BJ (cell line): ENCODE data around the gene CLIP3. TPM values are rescaled to one million over a fixed set of nuclear protein-coding genes. Genes with fewer than 3 reads are reported as not detected.
A peak's percentile ranks its signal among the peaks of the same experiment; 100 is the strongest.

Experiments
- CTCF ChIA-PET: fragments of 350-600 bp; formaldehyde crosslinking; extraction: SDS; loops from one replicate; lab custom pipeline; 2021; ENCODE audit warnings: antibody characterized with exemption, inconsistent platforms; lab: Yijun Ruan, JAX
- POLR2A ChIA-PET: fragments of 300-600 bp; sonication (Branson Sonifier 250); formaldehyde crosslinking; extraction: SDS; loops from one replicate; lab custom pipeline; 2021; ENCODE audit warnings: antibody characterized with exemption; lab: Charles Lee
- DNase-seq: peaks from one replicate; pipeline ENCODE4 v3.0.0-alpha.2; 2011; ENCODE audit warnings: low read depth
- H3K27me3 ChIP-seq: 2 replicates; pipeline ENCODE4 v1.6.0; 2011; ENCODE audit warnings: low read length; ENCODE audit not compliant: control insufficient read depth, insufficient read depth
- H3K36me3 ChIP-seq: 2 replicates; pipeline ENCODE4 v1.5.1; 2011; ENCODE audit warnings: low read length; ENCODE audit not compliant: control insufficient read depth, insufficient read depth
- H3K4me3 ChIP-seq: 2 replicates; pipeline ENCODE4 v1.5.1; 2011; ENCODE audit warnings: low read depth, mild to moderate bottlenecking, control low read depth, low read length
- CTCF ChIP-seq: IDR thresholded peaks from 2 replicates; pipeline ENCODE4 v1.5.1; 2011; ENCODE audit warnings: low read depth, mild to moderate bottlenecking, control low read depth, inconsistent platforms, low read length, moderate library complexity; ENCODE audit not compliant: insufficient read depth
- polyA plus RNA-seq: library from polyadenylated mRNA; depleted of rRNA; stranded (reverse); fragments of >200 nt; gene quantifications from 2 replicates; pipeline ENCODE4 v1.2.3, GENCODE V29; 2011

Gene CLIP3
- polyA plus RNA-seq, 1 experiment = 23.9 TPM

GRCh38 chr19:36026091-36026876 is 6.4 kb downstream of the CLIP3 start:
- Histone ChIP-seq H3K36me3 (peaks cover 39% of the 10 kb centered on the region), H3K27me3 (no peaks in the 10 kb centered on the region), H3K4me3 (no peak overlapping the region)
- ChIA-PET CTCF (no interaction called here), POLR2A (no interaction called here)
- no peak for TF ChIP-seq CTCF
- DNase-seq = no peak

- no peak for DNase-seq
- peaks cover 41% of the 10 kb centered on the region for H3K36me3 ChIP-seq
- POLR2A ChIA-PET = no interaction called here
- H3K27me3 ChIP-seq = no peaks in the 10 kb centered on the region
- CTCF ChIA-PET = no interaction called here
- TF ChIP-seq CTCF = no peak
- H3K4me3 ChIP-seq = no peak overlapping the region
Measured at GRCh38 chr19:36025541-36025940, 7.1 kb downstream of the CLIP3 start.

DNA sequence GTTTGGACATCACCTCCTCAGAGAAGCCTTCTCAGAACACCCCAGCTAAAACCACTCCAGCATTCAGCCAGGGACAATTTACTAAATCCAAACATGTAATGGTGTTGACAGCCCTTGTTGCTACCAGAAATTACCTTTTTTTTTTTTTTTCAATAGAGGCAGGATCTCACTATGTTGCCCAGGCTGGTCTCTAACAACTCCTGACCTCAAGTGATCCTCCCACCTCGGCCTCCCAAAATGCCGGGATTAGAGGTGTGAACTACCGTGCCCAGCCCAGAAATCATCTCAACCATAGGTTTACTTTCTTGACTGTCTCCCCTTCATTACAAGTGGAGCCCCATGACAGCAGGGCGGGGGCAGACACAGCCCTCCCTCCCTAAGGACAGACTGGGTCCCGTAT is 9.2 kb downstream of the CLIP3 start:
- ChIA-PET POLR2A (no interaction called here), CTCF (interaction anchor here (1.1 kb wide), 1 partner anchor 9 kb away, joined by 3 read pairs; the partner anchor contains the start of gene ALKBH6)
- DNase-seq = no peak
- no peaks in the 10 kb centered on the region for H3K27me3 ChIP-seq
- H3K4me3 ChIP-seq = no peak overlapping the region
- no peak for TF ChIP-seq CTCF
- peaks cover 42% of the 10 kb centered on the region for H3K36me3 ChIP-seq

DNA sequence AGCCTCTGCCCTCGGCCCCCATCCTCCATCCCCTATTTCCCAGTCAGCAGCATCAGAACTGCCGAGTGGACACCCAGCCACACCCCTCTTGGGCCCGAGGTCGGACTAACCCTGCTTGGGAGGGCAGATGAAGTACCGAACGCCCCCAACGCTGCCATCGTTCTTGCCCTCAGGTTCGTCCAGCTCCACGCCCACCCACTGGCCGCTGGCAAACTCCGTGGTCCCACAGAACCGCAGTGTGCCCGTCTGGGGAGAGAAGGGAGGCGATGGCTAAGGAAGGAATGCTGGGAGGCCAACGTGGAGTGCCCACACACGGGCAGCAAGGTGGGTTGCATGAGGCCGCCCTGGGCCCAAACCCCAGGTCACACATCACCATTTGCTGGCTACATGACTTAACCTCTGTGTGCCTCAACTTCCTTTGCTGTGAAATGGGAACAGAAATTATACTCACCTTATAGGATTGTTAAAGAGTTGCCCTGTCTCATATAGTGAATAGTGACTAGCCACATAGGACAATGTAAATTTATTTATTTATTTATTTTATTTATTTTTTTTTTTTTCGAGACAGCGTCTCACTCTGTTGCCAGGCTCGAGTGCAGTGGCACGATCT is 13.5 kb downstream of the CLIP3 start:
- POLR2A ChIA-PET = no interaction called here
- CTCF ChIA-PET = interaction anchor here (1.2 kb wide), 1 partner anchor 151 kb away, joined by 3 read pairs; no protein-coding TSS in a partner anchor
- Histone ChIP-seq H3K36me3 (peaks cover 32% of the 10 kb centered on the region), H3K27me3 (no peaks in the 10 kb centered on the region), H3K4me3 (no peak overlapping the region)
- no peak for TF ChIP-seq CTCF
- no peak for DNase-seq

- peak; percentile 95 for DNase-seq
- Histone ChIP-seq H3K36me3 (peaks cover 18% of the 10 kb centered on the region), H3K27me3 (no peaks in the 10 kb centered on the region), H3K4me3 (peak within 1 kb of the TSS; percentile 91)
- POLR2A ChIA-PET = interaction anchor here (1.0 kb wide), 1 partner anchor 28 kb away, joined by 12 read pairs; no protein-coding TSS in a partner anchor
- no peak for TF ChIP-seq CTCF
- CTCF ChIA-PET = interaction anchor here (0.8 to 1.6 kb wide), 5 partner anchors 9 to 133 kb away, joined by 3 to 5 read pairs (median 3); partner anchors contain the start of genes THAP8 and WDR62
Measured at GRCh38 chr19:36014012-36014924, 18.4 kb downstream of the CLIP3 start, which contains the start of gene ALKBH6. ALKBH6 (minus strand) TSS chr19:36014213; CDS start chr19:36013397, 816 bp downstream.
